ENCODE data around the gene FAM20B. TPM values are rescaled to one million over a fixed set of nuclear protein-coding genes. Genes with fewer than 3 reads are reported as not detected.

The FAM20B gene
- total RNA-seq (2014; rRNA removed; shearing (Covaris generic)) (19.9 and 22.5 TPM in 2 replicates), polyA plus RNA-seq (2016; fragmentation: Nextera tagmentation; extraction: Ambion mirVana) (4.7 and 5.3 TPM in 2 replicates)
- long read RNA-seq, partial matches to known transcripts: 0 of 1 reads
- long read RNA-seq, other reads (novel, unspliced or antisense): 1 of 1 reads

DNA sequence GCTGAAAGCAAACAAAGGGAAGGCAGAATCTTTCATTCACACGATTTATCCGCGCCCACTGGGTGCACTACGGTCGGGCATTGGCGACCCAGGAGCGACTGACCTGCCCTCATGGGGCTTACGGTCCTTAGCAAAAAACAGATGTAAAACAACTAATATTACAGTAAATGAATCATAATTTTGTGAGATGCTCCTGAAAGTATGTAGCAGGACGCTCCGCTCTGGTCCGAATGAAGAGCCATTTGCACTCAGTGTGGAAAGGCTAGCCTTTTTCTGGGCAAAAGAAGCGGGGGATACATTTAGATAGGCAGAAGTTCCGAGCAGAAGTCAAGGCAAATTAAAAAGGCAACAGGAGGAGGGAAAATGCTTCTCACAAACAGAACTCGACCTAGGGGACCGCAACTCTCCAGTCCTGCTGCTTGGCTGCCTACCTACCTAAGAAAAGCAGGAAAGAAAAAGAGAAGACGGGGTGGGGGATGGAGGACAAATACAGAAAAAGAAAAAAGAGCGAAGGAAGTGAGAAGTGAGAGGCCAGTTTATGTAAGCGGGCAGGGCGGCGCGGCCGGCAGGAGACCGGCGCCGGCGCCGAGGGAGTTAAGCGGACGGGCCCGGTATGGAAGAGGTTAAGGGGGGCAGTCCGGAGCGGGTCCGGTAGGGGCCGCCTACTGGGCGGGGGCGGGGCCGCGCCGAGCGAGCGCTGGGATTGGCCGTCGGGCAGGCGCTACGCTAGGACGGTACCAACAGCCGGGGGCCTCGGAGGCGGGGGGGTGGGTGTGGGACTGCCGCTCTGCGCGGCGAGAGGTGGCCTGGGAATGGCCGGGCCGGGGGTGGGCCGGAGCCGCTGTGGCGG is at the start of gene FAM20B:
Gene FAM20B (plus strand): TSS at position 770 of the 850 bp plus-strand sequence. CDS start 17,954 bp downstream, outside the sequence.
- peaks cover 29% of the 10 kb centered on the region for H3K4me1 ChIP-seq (ENCODE audit: insufficient read depth)
- no peaks in the 10 kb centered on the region for H3K36me3 ChIP-seq (ENCODE audit: insufficient read depth)
- H4K20me1 ChIP-seq (replicated peaks; ENCODE audit: insufficient read depth): peaks cover 2% of the 10 kb centered on the region; the same call in 1 of the 2 replicates
- peaks cover 7% of the 10 kb centered on the region for H3F3A ChIP-seq (replicated peaks; ENCODE audit: low read depth)
- no peaks in the 10 kb centered on the region for H3K9me3 Mint-ChIP-seq
- peak within 1 kb of the TSS; percentile 91 for H3K4me3 Mint-ChIP-seq
- peaks cover 4% of the 10 kb centered on the region for H3K27me3 Mint-ChIP-seq (ENCODE audit: insufficient read depth, low read depth, poor library complexity)
- H2AFZ ChIP-seq: peak within 1 kb of the TSS; percentile 98
- H3K79me2 ChIP-seq (replicated peaks; ENCODE audit: insufficient read depth): peaks cover 35% of the 10 kb centered on the region
- DNase-seq (ENCODE audit: low spot score): peak; percentile 95
- H3K27ac ChIP-seq (ENCODE audit: low read depth): peak within 1 kb of the TSS; percentile 92
- peak within 1 kb of the TSS; percentile 49 for H3K27ac Mint-ChIP-seq
- peaks cover 42% of the 10 kb centered on the region for H3K4me1 Mint-ChIP-seq
- H3K4me2 ChIP-seq: peak within 1 kb of the TSS; percentile 91
- peak within 1 kb of the TSS; percentile 76 for H3K4me3 ChIP-seq
- H3K9me2 ChIP-seq (ENCODE audit: insufficient read depth): no peaks in the 10 kb centered on the region
- no peaks in the 10 kb centered on the region; the same call in 1 of the 2 replicates for H3K27me3 ChIP-seq (ENCODE audit: insufficient read depth)
- peak; percentile 26; the same call in 1 of the 2 replicates for TF ChIP-seq CREB1 (CRISPR knock-in tag; IDR thresholded peaks at IDR 0.05; ENCODE audit: low read depth)
- no peak for TF ChIP-seq ZNF114 (CRISPR knock-in tag; IDR thresholded peaks at IDR 0.05)
- TF ChIP-seq STAT1 (IDR thresholded peaks at IDR 0.05; ENCODE audit: unreplicated experiment): no peak
- no peak for TF ChIP-seq ZNF331 (CRISPR knock-in tag; IDR thresholded peaks at IDR 0.05; ENCODE audit: low read depth)
- no peak for TF ChIP-seq EZH2phosphoT487 (IDR thresholded peaks at IDR 0.05; ENCODE audit: unreplicated experiment)
- TF ChIP-seq ZNF462 (CRISPR knock-in tag; IDR thresholded peaks at IDR 0.05): no peak
- TF ChIP-seq POLR2AphosphoS5 (IDR thresholded peaks at IDR 0.05; ENCODE audit: low read depth): peak; percentile 38; the same call in 1 of the 2 replicates
- peak; percentile 80 for ATAC-seq
- H3K36me3 Mint-ChIP-seq (ENCODE audit: low read depth): no peaks in the 10 kb centered on the region; the same call in 2 of the 3 replicates

Measured in GM23338 (cell line).